ENCODE measurements around the gene PNRC2. TPM values are rescaled to one million over a fixed set of nuclear protein-coding genes. Genes with fewer than 3 reads are reported as not detected.

PNRC2 gene, protein sequence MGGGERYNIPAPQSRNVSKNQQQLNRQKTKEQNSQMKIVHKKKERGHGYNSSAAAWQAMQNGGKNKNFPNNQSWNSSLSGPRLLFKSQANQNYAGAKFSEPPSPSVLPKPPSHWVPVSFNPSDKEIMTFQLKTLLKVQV
- polyA plus RNA-seq (2012; ENCODE audit: insufficient read length, low read depth): 29.7 TPM

DNA sequence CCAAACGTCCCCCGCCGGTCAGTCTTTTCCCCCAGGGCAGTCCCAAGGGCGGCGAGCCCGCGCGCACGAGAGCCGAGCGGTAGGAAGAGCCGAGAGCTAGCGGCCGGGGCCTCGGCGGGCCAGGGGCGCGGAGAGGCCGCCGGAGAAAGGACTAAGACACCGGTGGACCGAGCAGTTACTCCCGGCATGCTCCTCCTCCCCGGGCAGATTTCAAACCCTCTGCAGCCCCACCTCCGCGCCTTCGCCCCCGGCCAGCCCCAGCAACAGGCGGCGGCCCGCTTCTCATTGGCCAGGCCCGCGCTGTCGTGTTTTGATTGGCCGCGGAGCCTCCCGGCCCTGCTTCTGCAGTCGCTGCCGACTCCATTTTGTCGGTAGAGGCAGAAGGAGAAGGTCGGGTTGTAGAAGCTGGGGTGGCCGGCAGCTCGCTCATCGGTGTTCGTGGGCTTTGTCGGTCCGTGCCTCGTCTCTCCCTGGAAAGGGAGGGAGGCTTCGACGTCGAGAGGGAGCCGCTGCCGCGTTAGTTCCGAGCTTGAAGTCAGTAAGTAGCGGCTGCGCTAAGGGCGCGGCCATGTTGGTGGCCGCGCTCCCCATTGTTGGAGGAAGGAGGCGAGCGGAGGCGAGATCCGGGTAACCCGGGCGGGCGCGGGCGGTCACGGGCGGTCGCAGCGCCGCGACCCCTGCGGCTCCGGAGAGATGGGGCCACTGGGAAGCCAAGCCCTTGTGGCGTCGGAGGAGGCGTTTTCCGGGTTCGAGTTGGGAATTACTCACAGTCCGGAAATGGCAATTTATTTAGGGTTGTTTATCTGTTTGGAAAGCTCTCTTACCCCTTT is at the start of gene PNRC2:
TSS of gene PNRC2 (plus strand) at position 368 of the 830 bp plus-strand sequence. CDS start 1,630 bp downstream, outside the sequence.
- TF ChIP-seq SIN3A (IDR thresholded peaks at IDR 0.05; ENCODE audit: borderline replicate concordance, insufficient read depth, low read length) (no peak), POLR2AphosphoS5 (IDR thresholded peaks at IDR 0.05; ENCODE audit: low read depth, low read length) (peak; percentile 90), TAF1 (IDR thresholded peaks at IDR 0.05; ENCODE audit: borderline replicate concordance, insufficient read depth, low read length) (peak; percentile 95), FOXP2 (optimal IDR thresholded peaks at IDR 0.05; ENCODE audit: borderline replicate concordance, extremely low read depth, extremely low read length, insufficient read depth) (no peak)
- TF ChIP-seq, protein P1, sequence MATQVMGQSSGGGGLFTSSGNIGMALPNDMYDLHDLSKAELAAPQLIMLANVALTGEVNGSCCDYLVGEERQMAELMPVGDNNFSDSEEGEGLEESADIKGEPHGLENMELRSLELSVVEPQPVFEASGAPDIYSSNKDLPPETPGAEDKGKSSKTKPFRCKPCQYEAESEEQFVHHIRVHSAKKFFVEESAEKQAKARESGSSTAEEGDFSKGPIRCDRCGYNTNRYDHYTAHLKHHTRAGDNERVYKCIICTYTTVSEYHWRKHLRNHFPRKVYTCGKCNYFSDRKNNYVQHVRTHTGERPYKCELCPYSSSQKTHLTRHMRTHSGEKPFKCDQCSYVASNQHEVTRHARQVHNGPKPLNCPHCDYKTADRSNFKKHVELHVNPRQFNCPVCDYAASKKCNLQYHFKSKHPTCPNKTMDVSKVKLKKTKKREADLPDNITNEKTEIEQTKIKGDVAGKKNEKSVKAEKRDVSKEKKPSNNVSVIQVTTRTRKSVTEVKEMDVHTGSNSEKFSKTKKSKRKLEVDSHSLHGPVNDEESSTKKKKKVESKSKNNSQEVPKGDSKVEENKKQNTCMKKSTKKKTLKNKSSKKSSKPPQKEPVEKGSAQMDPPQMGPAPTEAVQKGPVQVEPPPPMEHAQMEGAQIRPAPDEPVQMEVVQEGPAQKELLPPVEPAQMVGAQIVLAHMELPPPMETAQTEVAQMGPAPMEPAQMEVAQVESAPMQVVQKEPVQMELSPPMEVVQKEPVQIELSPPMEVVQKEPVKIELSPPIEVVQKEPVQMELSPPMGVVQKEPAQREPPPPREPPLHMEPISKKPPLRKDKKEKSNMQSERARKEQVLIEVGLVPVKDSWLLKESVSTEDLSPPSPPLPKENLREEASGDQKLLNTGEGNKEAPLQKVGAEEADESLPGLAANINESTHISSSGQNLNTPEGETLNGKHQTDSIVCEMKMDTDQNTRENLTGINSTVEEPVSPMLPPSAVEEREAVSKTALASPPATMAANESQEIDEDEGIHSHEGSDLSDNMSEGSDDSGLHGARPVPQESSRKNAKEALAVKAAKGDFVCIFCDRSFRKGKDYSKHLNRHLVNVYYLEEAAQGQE (IDR thresholded peaks at IDR 0.05; ENCODE audit: insufficient read depth in 1 of 2, low read depth in 2 of 2, low read length in 2 of 2): no peak; a peak in 1 of 4 replicates

DNA sequence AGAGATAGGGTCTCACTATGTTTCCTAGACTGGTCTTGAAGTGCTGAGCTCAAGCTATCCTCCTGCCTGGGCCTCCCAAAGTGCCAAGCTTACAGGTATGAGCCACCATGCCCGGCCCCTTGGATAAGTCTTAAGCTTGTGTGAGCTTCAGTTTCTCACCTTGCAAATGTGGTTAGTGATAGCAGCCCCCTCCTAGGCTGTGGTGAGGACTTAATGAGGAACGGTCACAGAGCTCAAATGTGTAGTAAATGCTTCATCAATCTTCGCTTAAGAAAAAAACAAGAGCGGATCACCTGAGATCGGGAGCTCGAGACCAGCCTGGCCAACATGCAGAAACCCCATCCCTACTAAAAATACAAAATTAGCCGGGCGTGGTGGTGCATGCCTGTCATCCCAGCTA is 49.5 kb upstream of the PNRC2 start:
- TF ChIP-seq SIN3A (IDR thresholded peaks at IDR 0.05; ENCODE audit: borderline replicate concordance, insufficient read depth, low read length) (no peak), FOXP2 (optimal IDR thresholded peaks at IDR 0.05; ENCODE audit: borderline replicate concordance, extremely low read depth, extremely low read length, insufficient read depth) (no peak), POLR2AphosphoS5 (IDR thresholded peaks at IDR 0.05; ENCODE audit: low read depth, low read length) (no peak), TAF1 (IDR thresholded peaks at IDR 0.05; ENCODE audit: borderline replicate concordance, insufficient read depth, low read length) (no peak)
- TF ChIP-seq, protein P1 (IDR thresholded peaks at IDR 0.05; ENCODE audit: insufficient read depth in 1 of 2, low read depth in 2 of 2, low read length in 2 of 2): no peak

DNA sequence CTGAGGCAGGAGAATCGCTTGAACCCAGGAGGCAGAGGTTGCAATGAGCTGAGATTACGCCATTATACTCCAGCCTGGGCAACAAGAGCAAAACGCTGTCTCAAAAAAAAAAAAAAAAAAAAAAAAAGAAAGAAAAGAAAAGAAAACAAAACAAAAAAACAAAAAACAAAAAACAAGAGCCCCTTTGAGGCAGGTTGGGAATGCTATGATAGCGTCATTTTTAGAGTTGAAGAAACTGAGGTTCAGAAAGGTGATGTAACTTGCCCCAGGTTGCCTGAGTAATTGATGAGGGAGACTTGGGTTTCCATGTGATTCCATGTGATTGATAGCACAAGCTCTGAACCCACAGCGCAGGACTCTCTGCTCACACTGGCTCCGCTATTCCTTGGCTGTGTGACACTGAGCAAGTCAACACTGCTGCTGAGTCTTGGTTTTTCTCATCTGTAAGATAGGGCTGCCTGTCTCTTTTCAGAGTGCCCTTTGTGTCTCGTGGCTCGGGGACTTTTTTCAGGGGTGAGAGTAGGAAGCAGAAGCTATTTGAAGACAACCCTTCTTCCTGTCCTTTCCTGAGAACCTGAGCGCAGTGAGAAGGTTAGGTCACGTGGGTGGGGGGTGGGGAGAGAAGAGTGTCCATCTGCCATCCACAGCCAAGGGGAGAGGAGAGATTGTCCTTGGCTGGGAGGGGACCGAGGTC is 48.9 kb upstream of the PNRC2 start:
- TF ChIP-seq POLR2AphosphoS5 (IDR thresholded peaks at IDR 0.05; ENCODE audit: low read depth, low read length) (no peak), FOXP2 (optimal IDR thresholded peaks at IDR 0.05; ENCODE audit: borderline replicate concordance, extremely low read depth, extremely low read length, insufficient read depth) (no peak), SIN3A (IDR thresholded peaks at IDR 0.05; ENCODE audit: borderline replicate concordance, insufficient read depth, low read length) (no peak), TAF1 (IDR thresholded peaks at IDR 0.05; ENCODE audit: borderline replicate concordance, insufficient read depth, low read length) (no peak)
- TF ChIP-seq, protein P1 (IDR thresholded peaks at IDR 0.05; ENCODE audit: insufficient read depth in 1 of 2, low read depth in 2 of 2, low read length in 2 of 2): no peak

DNA sequence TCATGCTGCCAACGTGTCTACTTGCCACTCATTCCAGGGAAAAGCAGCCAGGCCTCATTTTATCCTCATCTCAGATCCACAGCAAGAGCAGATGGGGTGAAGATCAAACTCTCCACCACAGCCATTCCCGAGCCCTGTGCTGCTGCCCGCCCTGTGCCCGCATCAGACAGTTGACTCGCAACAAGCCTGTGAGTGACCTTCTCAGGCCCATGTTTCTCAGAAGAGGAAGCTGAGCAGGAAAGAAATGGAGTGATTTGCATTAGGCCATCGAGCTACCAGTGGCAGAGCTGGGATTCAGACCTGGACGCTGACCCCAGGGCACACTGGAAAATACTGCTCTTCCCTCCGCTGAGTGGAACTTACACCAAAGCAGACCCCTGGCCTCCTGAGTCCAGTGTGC is 47.7 kb upstream of the PNRC2 start:
- TF ChIP-seq SIN3A (IDR thresholded peaks at IDR 0.05; ENCODE audit: borderline replicate concordance, insufficient read depth, low read length) (no peak), FOXP2 (optimal IDR thresholded peaks at IDR 0.05; ENCODE audit: borderline replicate concordance, extremely low read depth, extremely low read length, insufficient read depth) (no peak)
- TF ChIP-seq, protein P1 (IDR thresholded peaks at IDR 0.05; ENCODE audit: insufficient read depth in 1 of 2, low read depth in 2 of 2, low read length in 2 of 2): no peak

Measured in PFSK-1 (cell line).